ENCODE data around the gene SS18L1. TPM values are rescaled to one million over a fixed set of nuclear protein-coding genes. Genes with fewer than 3 reads are reported as not detected.

The SS18L1 gene
- total and polyA plus RNA-seq, 7 donors: 10.1 to 18.0 (median 11.3) TPM

- Histone ChIP-seq H3K27me3 (ENCODE audit: insufficient read depth in 3 of 3, low read length in 2 of 3) (no peaks in the 10 kb centered on the region), H3K36me3 (ENCODE audit: insufficient read depth in 1 of 2, low read depth in 1 of 2) (peaks cover 0 to 66% of the 10 kb centered on the region in 2 donors), H3K4me3 (no peak overlapping the region), H3K9me3 (no peaks in the 10 kb centered on the region), H3K27ac (no peak overlapping the region), H3K4me1 (no peaks in the 10 kb centered on the region)
- ATAC-seq (peak in 3 of 4 donors; percentile 21 to 44 (median 24)), DNase-seq (peak in 1 of 2 donors; percentile 29)
- intact Hi-C loops (cut with DNase I): no loop called here
- no peak for TF ChIP-seq CTCF (IDR thresholded peaks at IDR 0.05)
- 71 to 80% (median 71%) methylated on average over 14 of the region's 14 CpGs for WGBS, 3 donors
These were observed 48.4 kb downstream of the SS18L1 start for GRCh38 chr20:62191781-62192559.

DNA sequence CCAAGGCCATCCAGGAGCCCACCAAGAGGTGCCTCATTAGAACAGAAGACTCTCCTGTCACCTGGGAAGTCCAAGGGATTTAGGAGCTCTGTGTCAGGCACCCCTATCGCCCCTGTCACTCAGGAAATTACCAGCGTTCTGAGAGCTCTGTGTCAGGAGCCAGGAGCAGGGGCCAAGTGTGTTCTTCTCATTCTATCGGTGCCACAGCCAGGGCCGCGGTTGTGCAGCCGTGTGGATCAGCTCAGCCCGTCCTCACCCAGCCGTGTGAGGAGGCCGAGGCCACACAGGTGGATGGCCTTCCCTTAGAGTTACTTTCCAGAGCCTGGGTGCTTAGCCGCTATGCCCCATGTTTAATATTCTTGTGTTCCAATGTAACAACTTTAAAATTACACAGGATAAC is 49.1 kb downstream of the SS18L1 start:
- H3K27me3 ChIP-seq (ENCODE audit: insufficient read depth in 3 of 3, low read length in 2 of 3): no peaks in the 10 kb centered on the region
- DNase-seq: peak in 1 of 2 donors; percentile 26
- H3K4me3 ChIP-seq: no peak overlapping the region
- no peaks in the 10 kb centered on the region for H3K4me1 ChIP-seq
- TF ChIP-seq CTCF (IDR thresholded peaks at IDR 0.05): no peak
- intact Hi-C loops (cut with DNase I): no loop called here
- 66 to 78% (median 72%) methylated on average over 10 of the region's 10 CpGs for WGBS, 3 donors
- H3K36me3 ChIP-seq (ENCODE audit: insufficient read depth in 1 of 2, low read depth in 1 of 2): peaks cover 0 to 72% of the 10 kb centered on the region in 2 donors
- no peaks in the 10 kb centered on the region for H3K9me3 ChIP-seq
- no peak overlapping the region for H3K27ac ChIP-seq
- no peak for ATAC-seq

DNA sequence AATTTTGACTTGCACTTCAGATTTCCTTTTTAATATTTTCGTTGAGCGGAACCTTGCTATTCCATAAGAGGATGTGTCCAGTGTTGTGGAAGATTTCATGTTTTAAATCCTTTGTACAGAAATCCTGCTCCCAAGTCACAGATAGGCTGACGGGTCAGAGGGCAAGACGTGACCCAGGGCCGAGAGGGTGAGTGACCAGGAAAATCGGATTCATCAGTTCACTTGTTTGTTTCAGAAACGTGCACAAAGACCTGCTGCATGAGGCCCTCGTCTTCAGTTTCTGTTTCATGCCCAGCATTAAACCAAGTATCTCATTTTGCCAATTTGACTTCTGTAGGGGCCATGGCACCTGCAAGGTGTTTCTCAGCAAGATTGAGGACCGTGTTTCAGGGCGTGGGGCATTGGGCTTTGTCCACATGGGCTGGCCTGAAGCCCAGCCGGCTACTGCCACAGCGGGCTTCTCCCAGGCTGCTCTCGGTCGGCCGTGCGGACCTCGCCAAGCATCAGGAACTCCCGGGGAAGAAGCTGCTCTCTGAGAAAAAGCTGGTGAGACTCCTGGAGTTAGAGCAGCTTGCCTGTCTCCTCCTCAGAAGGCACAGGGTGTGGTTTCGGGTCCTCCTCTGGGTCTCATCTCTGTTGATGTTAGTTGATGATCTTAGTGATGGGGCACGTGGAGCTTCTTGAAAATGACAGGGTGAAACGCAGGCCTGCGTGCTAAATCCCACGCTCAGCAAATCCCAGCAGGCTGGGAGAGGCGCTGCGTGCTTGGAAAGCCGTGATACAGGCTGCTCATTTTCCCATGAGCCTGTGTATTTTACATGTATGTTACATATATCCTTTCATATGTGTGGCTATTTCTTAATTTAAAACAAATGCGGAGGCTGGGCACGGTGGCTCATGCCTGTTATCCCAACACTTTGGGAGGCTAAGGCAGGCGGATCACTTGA is 49.8 kb downstream of the SS18L1 start:
- peak in 1 of 2 donors; percentile 26 for DNase-seq
- Histone ChIP-seq H3K27me3 (ENCODE audit: insufficient read depth in 3 of 3, low read length in 2 of 3) (no peaks in the 10 kb centered on the region), H3K4me1 (no peaks in the 10 kb centered on the region), H3K36me3 (ENCODE audit: insufficient read depth in 1 of 2, low read depth in 1 of 2) (peaks cover 0 to 79% of the 10 kb centered on the region in 2 donors), H3K27ac (no peak overlapping the region), H3K4me3 (no peak overlapping the region), H3K9me3 (no peaks in the 10 kb centered on the region)
- 82 to 92% (median 89%) methylated on average over 29 of the region's 29 CpGs for WGBS, 3 donors
- ATAC-seq: no peak
- intact Hi-C loops (cut with DNase I): no loop called here
- no peak for TF ChIP-seq CTCF (IDR thresholded peaks at IDR 0.05)

- H3K36me3 ChIP-seq (ENCODE audit: insufficient read depth in 1 of 2, low read depth in 1 of 2): peaks cover 3 to 80% of the 10 kb centered on the region in 2 donors
- WGBS, 3 donors: 80 to 89% (median 87%) methylated on average over 8 of the region's 8 CpGs
- no peaks in the 10 kb centered on the region for H3K27me3 ChIP-seq (ENCODE audit: insufficient read depth in 3 of 3, low read length in 2 of 3)
- DNase-seq (peak in 1 of 2 donors; percentile 15), ATAC-seq (no peak)
- intact Hi-C loops (cut with DNase I): no loop called here
- H3K9me3 ChIP-seq: no peaks in the 10 kb centered on the region
- H3K4me1 ChIP-seq: no peaks in the 10 kb centered on the region
- no peak overlapping the region for H3K4me3 ChIP-seq
- H3K27ac ChIP-seq: no peak overlapping the region
- no peak for TF ChIP-seq CTCF (IDR thresholded peaks at IDR 0.05)
These were observed 51.5 kb downstream of the SS18L1 start for GRCh38 chr20:62195075-62195405.
